Measurements from ENCODE around the gene WASL.

- TF ChIP-seq CTCF (conservative IDR thresholded peaks at IDR 0.05) (no peak), ZFX (IDR thresholded peaks at IDR 0.05) (no peak)
These were observed 56.3 kb downstream of the WASL start for GRCh38 chr7:123692471-123692877.
